CD1c-positive myeloid dendritic cell (primary cell): ENCODE measurements around the gene SH3RF3.
"Not testable (repeated sequence)": the region's sequence is repeated elsewhere in the genome, so short reads cannot be mapped to it uniquely, and the experiment has no call there.

ENCODE experiments used
- DNase-seq: peaks from one replicate; pipeline ENCODE4 v3.0.0-alpha.2; 2016; ENCODE audit errors: extremely low spot score

SH3RF3 gene

DNA sequence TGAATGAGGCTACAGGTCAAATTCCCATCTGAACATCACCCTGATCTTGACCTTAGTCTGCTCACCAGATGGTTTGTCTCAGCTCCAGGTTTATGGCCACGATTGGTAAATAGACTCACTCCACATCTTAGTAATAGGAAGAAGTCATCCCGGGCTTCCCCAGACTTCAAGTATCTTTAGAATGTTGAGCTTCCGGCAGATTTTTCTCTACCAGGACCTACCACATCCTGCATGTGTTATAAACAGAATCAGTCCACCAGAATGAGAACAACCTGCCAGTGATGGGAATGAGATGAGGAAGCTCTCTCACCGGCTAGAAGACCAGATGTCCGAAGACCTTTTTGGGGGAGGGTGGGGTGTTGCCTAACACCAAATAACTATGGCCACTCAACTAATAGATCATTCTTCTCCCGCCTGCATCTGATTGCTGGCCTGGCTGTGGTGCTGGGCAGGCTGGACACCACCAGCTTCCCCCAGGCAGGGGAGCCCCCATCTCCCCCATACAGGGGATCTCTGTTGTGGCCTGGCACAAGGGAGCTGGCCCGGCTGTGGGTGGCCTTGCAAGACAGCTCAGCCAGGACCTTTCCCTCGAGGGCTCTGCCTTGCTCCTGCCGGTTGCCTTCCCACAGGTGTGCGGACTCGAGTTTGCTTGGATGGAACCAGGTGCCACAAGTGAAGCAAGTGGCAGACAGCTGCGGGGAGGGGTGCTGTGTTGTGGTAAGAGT lies 88.5 kb downstream of the SH3RF3 start:
- DNase-seq, result no peak

- no peak for DNase-seq
These were observed 89.2 kb downstream of the SH3RF3 start for GRCh38 chr2:109218087-109218791.

DNA sequence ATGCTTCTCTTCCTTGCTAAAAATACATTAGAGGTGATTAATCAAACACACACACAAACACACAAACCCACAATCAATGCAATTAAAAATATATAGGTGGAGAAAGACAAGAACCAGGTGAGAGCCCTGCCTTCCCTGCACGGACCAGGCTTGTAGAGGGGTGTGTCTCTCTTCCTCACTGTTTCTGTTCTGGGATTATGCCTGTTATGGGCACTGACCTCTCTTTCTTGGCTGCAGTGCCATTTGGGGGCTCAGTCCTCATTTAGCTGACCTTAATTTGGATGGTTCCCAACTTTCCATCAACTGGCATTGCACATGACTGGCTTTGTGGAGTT lies 89.8 kb downstream of the SH3RF3 start:
- no peak for DNase-seq

DNA sequence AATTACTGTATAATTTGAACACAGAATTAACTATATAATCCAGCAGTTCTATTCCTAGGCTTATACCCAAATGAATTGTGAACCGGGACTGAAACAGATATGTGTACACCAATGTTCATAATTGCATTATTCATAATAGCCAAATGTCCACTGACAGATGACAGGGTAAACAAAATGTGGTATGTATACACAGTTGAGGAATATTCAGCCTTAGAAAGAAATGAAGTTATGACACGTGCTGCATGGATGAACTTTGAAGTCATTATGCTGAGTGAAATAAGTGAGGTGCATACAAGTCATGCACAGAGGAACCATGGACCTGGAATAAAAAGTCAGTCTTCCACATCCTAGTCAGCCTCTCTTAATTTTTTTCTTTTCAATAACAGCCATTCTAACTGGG lies 91.9 kb downstream of the SH3RF3 start:
- no peak for DNase-seq

DNA sequence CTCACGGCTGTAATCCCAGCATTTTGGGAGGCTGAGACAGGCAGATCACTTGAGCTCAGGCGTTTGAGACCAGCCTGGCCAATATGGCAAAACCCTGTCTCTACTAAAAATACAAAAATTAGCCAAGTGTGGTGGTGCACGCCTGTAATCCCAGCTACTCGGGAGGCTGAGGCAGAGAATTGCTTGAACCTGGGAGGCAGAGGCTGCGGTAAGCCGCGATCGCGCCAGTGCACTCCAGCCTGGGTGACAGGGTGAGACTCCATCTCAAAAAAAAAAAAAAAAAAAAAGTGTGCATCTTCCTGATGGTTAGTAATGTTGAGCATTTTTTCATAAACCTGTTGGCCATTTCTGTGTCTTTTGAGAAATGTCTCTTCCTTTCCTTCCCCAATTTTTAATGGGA lies 92.3 kb downstream of the SH3RF3 start:
- not testable (repeated sequence) for DNase-seq

DNA sequence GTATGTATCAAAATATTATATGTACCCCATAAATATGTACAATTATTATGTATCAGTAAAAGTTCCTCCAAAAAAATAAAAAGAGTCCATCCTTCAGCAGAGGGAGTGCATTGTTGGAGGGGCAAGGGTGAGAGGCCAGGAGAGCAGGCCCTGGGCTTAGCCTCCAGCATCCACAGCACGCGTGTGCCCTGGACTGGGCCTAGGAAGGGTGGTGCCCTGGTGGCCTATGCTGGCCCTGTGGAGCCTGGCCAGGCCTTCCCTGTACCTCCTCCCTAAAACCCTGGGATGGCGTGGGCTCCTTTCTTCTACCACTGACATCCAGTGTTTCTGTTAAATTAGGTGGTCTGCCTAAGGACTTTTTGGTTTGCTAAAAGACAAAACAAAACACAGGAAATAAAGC lies 93.4 kb downstream of the SH3RF3 start:
- no peak for DNase-seq

DNA sequence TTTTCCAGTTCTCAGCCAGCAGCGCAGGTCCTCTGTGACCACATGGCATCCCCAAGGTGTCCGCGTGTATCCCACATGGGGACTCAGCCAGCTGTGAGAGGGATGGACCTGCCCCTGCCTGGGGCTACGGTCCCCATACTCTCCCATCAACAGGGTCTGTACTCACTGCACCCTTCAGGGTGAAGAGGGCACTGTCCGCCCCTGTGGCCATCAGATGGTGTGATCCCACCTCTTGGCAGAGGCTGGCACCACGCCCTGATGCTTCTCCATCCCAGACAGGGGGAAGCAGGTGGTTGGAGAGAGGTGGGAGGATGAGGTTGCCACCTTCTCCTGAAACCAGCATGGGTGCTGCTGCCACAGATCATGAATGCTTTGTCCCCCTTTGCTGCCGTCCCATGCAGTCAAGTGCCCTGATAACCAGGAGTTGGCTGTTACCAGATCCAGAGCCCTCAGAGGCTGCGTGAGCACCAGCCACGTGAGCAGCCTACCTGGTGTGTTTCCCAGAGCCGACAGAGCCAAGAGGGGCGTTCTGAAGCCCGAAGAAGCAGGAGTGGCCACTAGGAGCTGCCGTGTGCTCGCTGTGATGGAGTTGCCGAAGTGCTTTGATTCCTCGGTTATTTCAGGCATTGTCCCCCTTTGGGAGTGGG lies 93.9 kb downstream of the SH3RF3 start:
- no peak for DNase-seq

GRCh38 chr2:109223490-109223889 lies 94.5 kb downstream of the SH3RF3 start:
- no peak for DNase-seq

GRCh38 chr2:109224341-109224740 lies 95.3 kb downstream of the SH3RF3 start:
- not testable (repeated sequence) for DNase-seq

- peak; percentile 18 for DNase-seq
These were observed 96.3 kb downstream of the SH3RF3 start for GRCh38 chr2:109225170-109225782.

- DNase-seq, result peak; percentile 47
These were observed 97.1 kb downstream of the SH3RF3 start for GRCh38 chr2:109226128-109226527.

DNA sequence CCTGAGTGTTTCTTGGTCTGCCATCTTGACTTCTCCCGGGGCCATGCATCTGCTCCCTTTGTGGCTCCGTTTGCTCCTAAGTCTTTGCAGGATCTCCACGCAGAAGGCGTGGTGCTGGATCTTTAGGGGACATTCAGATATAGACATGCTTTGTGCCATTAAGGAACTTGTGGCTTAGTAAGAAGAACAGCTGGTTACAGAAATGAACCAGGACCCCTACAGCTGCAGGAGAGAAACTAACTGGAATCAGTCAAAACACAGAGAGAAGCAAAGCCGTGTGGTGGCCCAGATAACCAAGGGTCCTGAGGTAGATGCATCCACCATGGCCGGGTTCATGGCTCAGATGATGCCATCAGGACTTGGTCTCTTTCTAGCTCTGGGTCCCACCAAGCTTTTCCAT lies 97.6 kb downstream of the SH3RF3 start:
- no peak for DNase-seq

GRCh38 chr2:109229094-109229675 lies 100.2 kb downstream of the SH3RF3 start:
- no peak for DNase-seq

DNA sequence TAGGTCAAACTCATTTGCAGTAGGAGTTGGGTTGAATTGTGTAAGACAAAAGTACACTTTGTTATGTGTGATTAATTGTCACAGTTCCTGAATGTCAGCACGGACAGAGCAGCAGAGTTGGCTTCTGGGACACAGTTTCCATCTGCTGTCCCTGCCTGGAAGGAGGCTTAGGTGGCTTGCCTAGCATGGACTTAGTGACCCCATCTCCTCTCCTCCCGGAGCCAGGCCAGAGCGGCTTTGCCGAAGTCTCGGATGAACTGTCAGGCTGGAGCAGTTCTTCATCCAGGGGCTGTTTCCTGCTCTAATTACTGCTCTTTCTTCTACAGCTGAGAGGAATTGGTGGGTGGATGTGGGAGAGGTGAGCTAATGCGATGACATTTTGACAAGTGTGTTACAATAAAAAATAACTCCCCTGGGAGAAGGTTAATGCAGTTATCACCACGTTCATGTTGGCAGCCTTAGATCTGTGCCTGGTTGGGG lies 102.0 kb downstream of the SH3RF3 start:
- DNase-seq, result peak; percentile 59

DNA sequence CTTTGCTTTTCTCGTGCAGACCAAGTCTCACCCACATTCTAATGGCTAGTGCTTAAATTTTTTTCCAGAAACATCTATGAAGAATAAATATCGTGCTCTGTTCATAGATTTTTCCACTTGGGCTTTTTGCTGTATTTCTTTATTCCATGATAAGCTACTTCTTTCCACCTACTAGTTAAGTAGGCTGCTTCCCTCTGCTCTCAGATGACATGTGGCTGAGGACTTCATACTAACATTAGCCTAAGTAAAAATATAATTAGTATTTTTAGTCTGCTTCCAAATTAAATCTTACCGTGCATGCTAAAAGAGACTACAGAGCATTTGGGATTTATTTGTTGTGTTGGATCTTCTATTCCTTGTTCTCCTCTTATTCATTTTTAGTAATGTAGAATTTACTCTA lies 102.4 kb downstream of the SH3RF3 start:
- DNase-seq, result no peak

GRCh38 chr2:109231996-109232705 lies 103.1 kb downstream of the SH3RF3 start:
- DNase-seq, result peak; percentile 42

- no peak for DNase-seq
These were observed 103.9 kb downstream of the SH3RF3 start for GRCh38 chr2:109232909-109233308.

DNA sequence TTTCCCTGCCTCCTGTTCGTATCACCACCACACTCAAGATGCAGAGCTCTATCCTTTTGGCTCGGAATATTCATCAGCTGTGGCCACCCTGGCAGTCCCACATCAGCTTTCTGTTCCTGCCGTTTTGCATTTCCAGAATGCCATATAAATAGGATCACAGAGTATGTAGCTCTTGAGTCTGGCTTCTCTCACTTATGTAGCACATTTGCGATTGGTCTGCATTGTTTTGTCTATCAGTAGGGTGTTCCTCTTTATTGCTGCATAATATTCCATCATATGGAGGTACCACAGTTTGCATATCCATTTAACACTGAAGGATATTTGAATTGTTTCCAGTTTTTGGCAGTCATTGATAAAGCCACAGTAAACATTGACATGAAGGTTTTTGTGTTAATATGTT lies 104.6 kb downstream of the SH3RF3 start:
- DNase-seq, result no peak

- no peak for DNase-seq
These were observed 105.3 kb downstream of the SH3RF3 start for GRCh38 chr2:109234355-109234754.

- DNase-seq, result no peak
These were observed 107.1 kb downstream of the SH3RF3 start for GRCh38 chr2:109236147-109236546.

GRCh38 chr2:109237792-109238191 lies 108.8 kb downstream of the SH3RF3 start:
- no peak for DNase-seq
